Parathyroid adenoma (tissue), 2 donors: ENCODE data around the gene ISLR.

Source experiments
- H2AFZ ChIP-seq: fragments of 300-600 bp; sonication (generic); one replicate; pipeline ENCODE4 v1.7.0; 2017; ENCODE audit warnings: antibody characterized with exemption, mild to moderate bottlenecking
- H3K27ac ChIP-seq: fragments of 300-600 bp; sonication (generic); one replicate; pipeline ENCODE4 v1.7.0; 2017
- H3K27me3 ChIP-seq: fragments of 300-600 bp; sonication (generic); one replicate; pipeline ENCODE4 v1.7.0; 2017; ENCODE audit warnings: low read length; ENCODE audit not compliant: control insufficient read depth, insufficient read depth
- H3K36me3 ChIP-seq: fragments of 300-600 bp; sonication (generic); one replicate; pipeline ENCODE4 v1.7.0; 2017; ENCODE audit warnings: low read length; ENCODE audit not compliant: control insufficient read depth, insufficient read depth
- H3K4me1 ChIP-seq: fragments of 300-600 bp; sonication (generic); one replicate; pipeline ENCODE4 v1.7.0; 2017; ENCODE audit warnings: control low read depth
- H3K4me2 ChIP-seq: fragments of 300-600 bp; sonication (generic); one replicate; pipeline ENCODE4 v1.7.0; 2017; ENCODE audit warnings: low read length
- H3K4me3 ChIP-seq: fragments of 300-600 bp; sonication (generic); one replicate; pipeline ENCODE4 v1.7.0; 2017; ENCODE audit warnings: low read depth, low read length
- H3K79me2 ChIP-seq: fragments of 300-600 bp; sonication (generic); one replicate; pipeline ENCODE4 v1.7.0; 2017; ENCODE audit warnings: control low read depth
- H3K9ac ChIP-seq: fragments of 300-600 bp; sonication (generic); one replicate; pipeline ENCODE4 v1.7.0; 2017; ENCODE audit warnings: mild to moderate bottlenecking
- H3K9me3 ChIP-seq: fragments of 300-600 bp; sonication (generic); one replicate; pipeline ENCODE4 v1.7.0; 2017; ENCODE audit warnings: low read length; ENCODE audit not compliant: control insufficient read depth
- CTCF ChIP-seq: fragments of 300-600 bp; sonication (generic); IDR thresholded peaks from one replicate; pipeline ENCODE4 v1.7.0; 2017; ENCODE audit warnings: antibody characterized with exemption, mild to moderate bottlenecking
- donor health status: primary hyperparathyroidism.

The ISLR gene

DNA sequence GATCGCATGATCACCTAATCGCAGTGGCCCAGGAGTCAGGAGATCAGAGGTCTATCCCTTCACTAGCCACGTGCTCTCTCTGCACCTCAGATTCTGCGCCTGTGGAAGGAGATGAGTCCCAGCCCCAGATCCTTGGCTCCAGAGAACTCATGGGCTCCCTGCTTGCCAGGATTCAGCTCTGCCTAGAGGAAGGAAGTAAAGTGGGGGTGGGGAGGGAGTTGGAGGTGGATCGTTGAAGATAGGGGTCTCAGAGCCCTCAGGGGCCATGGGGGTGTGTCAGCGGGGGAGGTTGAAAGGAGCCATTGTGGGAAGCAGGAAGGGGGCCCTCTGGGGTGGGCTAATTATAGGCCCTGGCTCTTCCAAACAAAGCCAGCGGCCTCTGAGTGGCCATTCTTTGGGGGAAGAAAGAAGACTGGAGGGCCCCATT lies 40.4 kb downstream of the ISLR start:
- no peak for TF ChIP-seq CTCF
- Histone ChIP-seq H3K4me1 (no peaks in the 10 kb centered on the region), H3K27ac (no peak overlapping the region), H3K4me2 (no peak overlapping the region), H3K4me3 (no peak overlapping the region), H2AFZ (no peak overlapping the region), H3K9ac (no peak overlapping the region), H3K79me2 (no peaks in the 10 kb centered on the region), H3K9me3 (no peaks in the 10 kb centered on the region), H3K36me3 (no peaks in the 10 kb centered on the region), H3K27me3 (no peaks in the 10 kb centered on the region)

- no peaks in the 10 kb centered on the region for H3K79me2 ChIP-seq
- H3K9ac ChIP-seq = no peak overlapping the region
- no peak overlapping the region for H3K4me2 ChIP-seq
- no peak overlapping the region for H3K27ac ChIP-seq
- no peaks in the 10 kb centered on the region for H3K36me3 ChIP-seq
- no peak overlapping the region for H2AFZ ChIP-seq
- no peaks in the 10 kb centered on the region for H3K27me3 ChIP-seq
- H3K4me3 ChIP-seq = no peak overlapping the region
- TF ChIP-seq CTCF = no peak
- no peaks in the 10 kb centered on the region for H3K9me3 ChIP-seq
- no peaks in the 10 kb centered on the region for H3K4me1 ChIP-seq
These were observed 41.0 kb downstream of the ISLR start for GRCh38 chr15:74214324-74215021.

DNA sequence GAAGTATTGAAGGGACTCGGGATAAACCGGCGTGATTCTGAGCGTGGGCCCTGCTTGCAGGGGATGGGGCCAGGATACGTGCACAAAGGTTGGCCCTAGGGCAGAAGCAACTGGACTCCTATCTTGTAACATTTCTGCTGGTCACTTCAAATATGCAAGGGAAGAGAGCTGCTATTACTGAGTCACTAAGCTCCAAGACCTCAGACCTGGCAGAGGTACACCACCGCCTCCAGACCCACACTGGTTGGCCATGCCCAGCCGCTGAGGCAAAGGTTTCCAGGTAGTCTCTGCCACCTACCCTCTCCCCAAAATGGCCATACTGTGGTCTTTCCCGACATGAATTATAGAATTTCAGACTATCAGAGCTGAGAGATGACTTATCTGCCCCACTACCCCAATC lies 42.4 kb downstream of the ISLR start:
- Histone ChIP-seq H3K27me3 (no peaks in the 10 kb centered on the region), H3K9ac (no peak overlapping the region), H3K79me2 (no peaks in the 10 kb centered on the region), H3K27ac (no peak overlapping the region), H3K36me3 (no peaks in the 10 kb centered on the region), H3K4me2 (no peak overlapping the region), H3K9me3 (no peaks in the 10 kb centered on the region), H3K4me1 (no peaks in the 10 kb centered on the region), H2AFZ (no peak overlapping the region), H3K4me3 (no peak overlapping the region)
- no peak for TF ChIP-seq CTCF

GRCh38 chr15:74216949-74217348 lies 43.4 kb downstream of the ISLR start:
- TF ChIP-seq CTCF = no peak
- Histone ChIP-seq H3K27ac (no peak overlapping the region), H3K36me3 (no peaks in the 10 kb centered on the region)

More at GRCh38 chr15:74216949-74217348, 43.4 kb downstream of the ISLR start:
- H3K4me3 ChIP-seq = no peak overlapping the region
- no peaks in the 10 kb centered on the region for H3K79me2 ChIP-seq
- H3K9ac ChIP-seq = no peak overlapping the region
- no peaks in the 10 kb centered on the region for H3K9me3 ChIP-seq
- H3K4me2 ChIP-seq = no peak overlapping the region
- no peaks in the 10 kb centered on the region for H3K27me3 ChIP-seq
- no peaks in the 10 kb centered on the region for H3K4me1 ChIP-seq
- no peak overlapping the region for H2AFZ ChIP-seq
